Inflammatory macrophage treated with lipopolysaccharide for 4 hours (primary cell): ENCODE results near the gene GPR12.
"Not testable (repeated sequence)": the region's sequence is repeated elsewhere in the genome, so short reads cannot be mapped to it uniquely, and the experiment has no call there.

Experiments
- DNase-seq: peaks from one replicate; pipeline ENCODE4 v3.0.0-alpha.2; 2020

The GPR12 gene

GRCh38 chr13:26743971-26744370, 16.6 kb downstream of the GPR12 start:
- no peak for DNase-seq

DNA sequence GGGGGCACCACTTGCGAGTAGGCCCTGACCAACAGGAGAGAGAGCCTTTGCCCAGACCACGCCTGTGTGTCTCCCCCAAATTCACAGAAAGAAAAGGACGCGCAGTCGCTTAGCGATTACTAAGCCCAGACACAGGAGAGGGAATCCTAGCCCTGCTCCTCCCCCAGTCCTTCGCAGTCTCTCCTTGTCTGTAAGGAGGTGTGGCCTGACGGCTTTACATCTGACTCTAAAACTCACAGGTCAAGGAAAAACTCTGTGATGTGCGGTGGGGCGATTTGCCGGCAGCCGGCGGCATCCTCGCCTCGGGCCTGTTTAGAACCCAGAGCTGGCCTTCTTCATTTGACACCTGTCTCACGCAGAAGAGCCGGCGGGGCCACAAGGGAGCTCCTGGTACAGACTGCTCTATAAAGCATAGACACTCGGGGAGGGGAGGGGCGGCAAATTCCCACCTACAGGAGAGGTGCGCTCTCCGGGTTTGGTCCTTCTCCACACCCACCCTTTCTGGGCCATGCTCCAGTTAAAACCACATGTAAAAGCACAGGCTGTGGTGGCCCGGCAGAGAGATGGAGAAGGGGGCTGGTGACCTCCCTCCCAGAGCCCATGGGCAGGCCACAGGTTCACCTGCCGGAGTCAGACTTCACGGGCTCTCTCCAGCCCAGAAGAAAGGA, 17.8 kb downstream of the GPR12 start:
- no peak for DNase-seq

DNA sequence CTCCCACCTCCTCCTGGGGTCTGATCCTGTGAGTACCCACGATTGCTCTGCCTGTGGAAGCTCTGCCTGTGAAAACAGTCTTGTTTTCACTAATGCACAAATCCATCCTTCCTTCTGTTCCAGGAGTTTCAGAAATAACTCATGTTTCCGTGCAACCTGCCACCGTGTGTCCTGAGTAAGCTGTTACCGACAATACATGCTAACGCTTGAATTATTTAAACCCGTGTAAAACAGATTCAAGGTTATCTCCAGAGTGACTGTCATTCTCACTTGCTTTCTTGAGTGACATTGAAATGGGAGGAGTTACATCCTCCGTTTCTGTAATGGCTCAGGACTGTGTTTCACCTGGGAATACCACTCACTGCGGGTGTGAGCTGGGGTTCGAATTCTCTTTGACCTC, 24.9 kb downstream of the GPR12 start:
- DNase-seq, result no peak

DNA sequence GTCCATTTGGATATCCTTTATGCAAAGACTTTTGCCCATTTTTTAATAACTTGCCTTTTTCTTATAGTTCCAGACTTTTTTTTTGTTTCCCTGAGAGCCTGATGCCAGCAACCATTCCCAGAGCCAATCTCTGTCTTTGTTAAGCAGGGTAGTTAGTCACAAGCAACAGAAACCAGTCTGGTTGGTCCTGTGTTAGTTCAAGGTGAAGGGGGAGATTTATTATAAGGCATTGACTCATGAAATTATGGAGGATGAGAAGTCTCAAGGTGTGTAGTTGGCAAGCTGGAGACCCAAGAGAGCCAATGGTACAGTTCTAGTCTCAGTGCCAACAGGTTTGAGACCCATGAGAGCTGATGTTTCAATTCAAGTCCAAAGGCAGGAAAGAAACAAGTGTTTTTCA, 33.0 kb downstream of the GPR12 start:
- no peak for DNase-seq

DNA sequence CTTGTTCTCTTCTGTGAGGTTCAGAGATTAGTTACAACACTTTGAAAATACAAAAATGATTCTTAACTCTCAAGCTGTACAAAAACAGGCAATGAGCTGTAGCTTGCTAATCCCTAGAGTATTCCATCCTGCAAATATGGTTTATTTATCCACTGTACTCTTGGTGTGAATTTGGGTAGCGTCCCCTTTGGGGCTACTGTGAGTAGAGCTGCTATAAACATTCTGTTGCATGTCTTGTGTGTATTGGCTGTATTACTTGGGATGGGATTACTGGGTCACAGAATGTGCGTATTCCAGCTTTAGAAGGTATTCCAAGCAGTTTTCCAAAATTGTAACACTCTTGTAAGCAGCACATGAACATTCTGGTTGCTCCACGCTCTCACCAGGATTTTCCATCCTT, 33.5 kb downstream of the GPR12 start:
- no peak for DNase-seq

- no peak for DNase-seq
Measured at GRCh38 chr13:26726684-26727083, 33.9 kb downstream of the GPR12 start.

DNA sequence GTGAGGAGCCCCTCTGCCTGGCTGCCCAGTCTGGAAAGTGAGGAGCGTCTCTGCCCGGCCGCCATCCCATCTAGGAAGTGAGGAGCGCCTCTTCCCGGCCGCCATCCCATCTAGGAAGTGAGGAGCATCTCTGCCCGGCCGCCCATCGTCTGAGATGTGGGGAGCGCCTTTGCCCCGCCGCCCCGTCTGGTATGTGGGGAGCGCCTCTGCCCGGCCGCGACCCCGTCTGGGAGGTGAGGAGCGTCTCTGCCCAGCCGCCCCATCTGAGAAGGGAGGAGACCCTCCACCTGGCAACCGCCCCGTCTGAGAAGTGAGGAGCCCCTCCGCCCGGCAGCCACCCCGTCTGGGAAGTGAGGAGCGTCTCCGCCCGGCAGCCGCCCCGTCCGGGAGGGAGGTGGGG, 37.0 kb downstream of the GPR12 start:
- DNase-seq, result not testable (repeated sequence)

GRCh38 chr13:26722321-26722720, 38.3 kb downstream of the GPR12 start:
- no peak for DNase-seq

DNA sequence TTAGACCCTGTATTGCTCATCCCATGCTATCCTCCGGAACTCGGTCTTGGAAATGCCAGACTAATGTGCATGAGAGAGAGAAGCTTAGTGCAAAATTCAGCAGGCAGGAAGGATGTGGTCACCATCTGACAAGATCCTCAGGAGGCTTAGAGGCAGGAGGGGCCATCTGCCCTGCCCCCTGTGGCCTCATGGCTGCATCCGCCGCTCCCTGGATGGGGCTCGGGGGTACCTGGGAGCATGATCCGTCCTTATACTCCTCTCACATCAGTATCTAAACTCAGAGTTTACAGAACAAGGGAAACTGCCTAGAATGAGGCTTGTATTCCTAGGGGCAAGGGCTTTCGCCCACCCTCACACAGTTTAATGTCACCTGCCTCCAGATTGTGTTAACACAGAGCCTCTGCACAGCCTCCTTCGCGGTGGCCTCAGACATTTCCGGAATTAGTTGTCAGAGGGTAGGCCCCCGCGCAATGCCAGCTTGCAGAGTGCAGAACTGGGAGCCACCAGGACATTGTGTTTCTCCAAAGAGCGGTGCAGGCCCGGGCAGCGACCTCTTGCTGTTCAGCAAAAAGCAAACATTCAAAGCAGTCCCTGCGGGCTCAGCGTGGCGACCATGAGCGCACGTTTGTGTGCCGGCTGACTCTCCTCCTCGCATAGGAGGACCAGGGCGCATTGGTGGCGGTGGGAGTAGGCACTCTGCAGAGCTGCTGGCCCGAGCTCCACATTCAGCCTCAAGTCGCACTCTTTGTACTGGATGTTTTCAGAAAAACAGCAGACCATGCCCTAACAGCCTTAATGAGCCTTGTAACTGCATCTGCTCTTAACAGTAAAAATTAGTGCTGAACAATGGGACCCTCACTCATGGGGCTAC, 39.1 kb downstream of the GPR12 start:
- no peak for DNase-seq

GRCh38 chr13:26719356-26719945, 41.1 kb downstream of the GPR12 start:
- no peak for DNase-seq

DNA sequence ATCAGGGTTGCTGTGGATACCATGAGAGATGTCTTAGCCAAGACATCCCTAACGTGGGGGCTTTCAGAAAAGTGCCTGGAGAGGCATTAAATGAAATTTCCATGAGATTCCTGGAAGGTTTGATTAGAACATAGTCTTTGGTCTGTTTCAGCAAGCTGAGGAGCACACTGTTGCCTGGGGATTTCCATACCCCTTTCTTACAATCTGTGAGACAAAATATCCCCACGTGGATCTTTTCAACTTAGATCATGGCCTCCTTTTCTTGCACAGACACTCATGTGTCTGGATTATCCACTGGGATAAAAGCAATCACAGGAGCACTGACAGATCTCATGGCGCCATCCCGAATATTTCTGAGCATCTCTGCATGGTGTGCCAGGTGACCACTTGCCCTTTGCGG, 41.7 kb downstream of the GPR12 start:
- no peak for DNase-seq

- DNase-seq, result no peak
Measured at GRCh38 chr13:26718146-26718545, 42.4 kb downstream of the GPR12 start.

DNA sequence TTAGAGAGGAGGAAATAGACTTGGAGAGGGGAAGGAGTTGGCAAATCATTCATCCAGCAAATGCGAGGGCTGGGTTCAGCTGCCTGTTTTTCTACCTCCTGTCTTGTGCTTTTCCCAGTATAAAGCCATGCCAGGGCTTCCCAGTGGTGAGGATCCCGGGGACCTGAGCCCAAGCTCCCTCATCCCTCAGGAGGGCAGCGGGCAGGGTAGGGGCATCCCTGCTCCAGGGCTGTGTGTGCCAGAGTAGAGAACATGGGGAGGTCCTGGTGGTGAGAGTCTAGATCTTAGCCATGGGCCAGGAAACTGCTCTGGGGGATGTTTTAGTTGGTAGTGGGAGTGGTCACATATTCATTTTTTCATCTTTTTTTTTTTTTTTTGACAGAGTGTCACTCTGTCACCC, 43.6 kb downstream of the GPR12 start:
- no peak for DNase-seq

GRCh38 chr13:26713341-26713740, 47.2 kb downstream of the GPR12 start:
- DNase-seq, result no peak

DNA sequence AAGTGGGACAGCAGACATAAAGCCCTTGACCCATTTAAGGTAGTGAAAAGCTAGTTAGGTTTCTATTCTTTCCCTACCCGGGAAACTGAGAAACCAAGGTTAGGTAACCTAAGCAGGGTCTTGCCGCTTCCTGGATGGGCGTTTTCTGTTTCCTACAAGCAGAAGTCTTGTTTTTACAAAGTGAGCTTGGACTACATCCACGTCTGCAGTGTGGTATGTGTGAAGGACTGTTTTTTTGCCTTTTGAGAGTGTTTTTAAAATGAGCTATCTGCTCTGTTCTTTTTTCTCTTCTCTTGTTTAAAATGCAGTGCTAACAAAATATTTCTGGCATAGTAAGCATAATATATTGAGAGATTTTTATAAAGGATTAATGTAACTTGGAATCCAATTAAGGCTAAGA, 49.4 kb downstream of the GPR12 start:
- DNase-seq, result no peak

DNA sequence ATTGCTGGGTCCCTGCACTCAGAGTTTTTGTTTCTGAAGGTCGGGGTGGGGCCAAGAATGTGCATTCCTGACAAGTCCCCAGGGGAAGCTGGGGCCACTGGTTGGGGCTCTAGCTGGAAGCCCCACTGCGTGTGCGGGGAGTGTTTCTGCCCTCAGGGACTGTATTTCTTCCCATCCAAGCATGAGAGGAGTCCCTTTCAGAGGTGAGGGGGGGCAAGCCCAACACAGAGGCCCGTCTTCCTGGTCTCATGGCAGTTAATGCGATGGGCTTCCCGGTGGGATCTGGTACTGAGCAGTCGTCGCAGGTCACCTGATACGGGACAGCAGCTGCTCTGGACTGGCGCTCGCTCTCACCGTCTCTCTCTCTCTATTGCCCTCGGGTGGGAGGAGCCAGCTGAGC, 50.4 kb downstream of the GPR12 start:
- no peak for DNase-seq

GRCh38 chr13:26709461-26709860, 51.1 kb downstream of the GPR12 start:
- no peak for DNase-seq

DNA sequence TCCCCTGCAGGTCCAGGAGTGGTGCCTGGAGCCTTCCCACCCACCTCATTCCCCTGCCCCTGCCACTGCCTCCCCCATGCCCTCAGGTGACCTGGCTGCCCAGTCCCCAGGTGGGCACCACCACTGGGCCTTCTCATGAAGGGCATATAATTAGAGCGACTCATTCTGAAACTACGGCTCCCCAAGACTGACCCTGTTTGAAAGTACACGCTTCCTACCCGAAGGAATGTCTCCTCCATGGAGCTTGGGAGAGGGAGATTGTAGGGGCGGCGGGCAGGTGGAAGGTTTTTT, 52.6 kb downstream of the GPR12 start:
- no peak for DNase-seq

DNA sequence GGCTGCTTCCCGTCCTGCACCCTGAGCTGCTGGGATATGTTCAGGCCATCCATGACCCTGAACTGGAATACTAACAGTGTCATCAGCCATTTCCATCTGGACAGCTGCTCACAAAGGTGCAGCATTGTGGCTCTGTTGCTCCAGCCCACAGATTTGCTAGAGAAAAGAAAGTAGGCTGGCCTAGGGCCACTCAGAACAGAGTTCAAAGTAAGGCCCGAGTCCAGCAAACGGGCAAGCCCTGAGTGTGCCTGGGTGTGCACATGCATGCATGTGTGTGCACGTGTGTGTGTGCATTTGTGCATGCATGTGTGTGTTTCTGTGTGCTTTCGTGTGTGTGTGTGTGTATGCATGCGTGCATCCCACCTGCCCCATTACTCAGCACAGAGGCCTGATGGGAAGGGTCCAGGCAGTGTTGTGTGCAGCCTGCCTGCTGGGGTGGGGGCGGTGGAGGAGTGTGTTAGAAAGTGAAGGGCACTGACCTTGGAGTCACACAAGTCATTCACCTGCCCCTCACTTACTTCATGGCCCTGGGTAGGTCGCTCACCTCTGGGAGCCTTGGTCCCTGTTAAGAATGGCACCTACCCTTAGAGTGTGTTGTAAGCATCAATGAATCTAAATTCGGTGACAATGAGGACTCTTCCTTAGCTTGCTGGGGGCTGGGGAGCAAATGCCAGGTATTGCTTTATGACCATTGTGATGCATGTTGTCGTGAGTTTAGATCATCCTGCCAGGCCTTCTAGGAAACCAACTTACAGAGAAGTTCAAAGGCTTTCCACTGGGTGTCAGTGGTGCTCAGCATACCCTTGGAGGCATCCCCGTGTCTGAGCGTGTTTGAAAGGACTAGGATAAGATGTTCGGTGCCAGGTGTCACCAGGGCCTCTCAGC, 53.2 kb downstream of the GPR12 start:
- DNase-seq, result peak; percentile 8

- DNase-seq, result no peak
Measured at GRCh38 chr13:26706381-26706780, 54.2 kb downstream of the GPR12 start.

DNA sequence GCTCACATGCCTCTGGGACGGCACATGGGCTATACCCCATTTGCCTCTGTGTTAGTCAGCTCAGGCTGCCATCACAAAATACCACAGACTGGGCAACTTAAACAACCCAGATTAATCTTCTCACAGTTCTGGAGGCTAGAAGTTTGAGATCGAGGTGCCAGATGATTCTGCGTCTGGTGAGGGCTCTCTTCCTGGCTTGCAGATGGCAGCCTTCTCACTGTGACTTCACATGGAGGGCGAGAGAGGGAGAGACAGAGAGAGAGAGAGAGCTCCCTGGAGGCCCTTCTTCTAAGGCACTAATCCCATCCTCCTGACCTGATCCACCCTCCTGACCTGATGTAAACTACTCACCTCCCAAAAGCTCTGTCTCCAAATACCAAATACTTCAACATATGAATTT, 55.0 kb downstream of the GPR12 start:
- no peak for DNase-seq
